Measurements from ENCODE around the gene CAT. TPM values are rescaled to one million over a fixed set of nuclear protein-coding genes. Genes with fewer than 3 reads are reported as not detected.

The CAT gene
- polyA plus RNA-seq, 4 donors: 76.7 to 222 (median 101) TPM

Other genes starting within 250 kb of the CAT start
- gene ABTB2, start 80.9 kb upstream of the CAT start, polyA plus RNA-seq: 10 to 100 TPM in 2 of 4 donors, 1 to 10 TPM in 1, under 1 TPM in 1; 0.64 to 25.1 (median 13.5) TPM
- gene ELF5, start 74.9 kb downstream of the CAT start, polyA plus RNA-seq: not detected
- gene EHF, start 182.2 kb downstream of the CAT start, polyA plus RNA-seq: 10 to 100 TPM in 3 of 4 donors, 1 to 10 TPM in 1; 7.3 to 54.1 (median 26.2) TPM

Measured in small intestine (tissue), 4 donors.